Activated CD4-positive, alpha-beta memory T cell treated with anti-CD3 and anti-CD28 coated beads, Interleukin-2, amount 10 ng/mL, durations not matched to agents 7 days and 5 days (primary cell): ENCODE measurements around the gene SGO2. TPM values are rescaled to one million over a fixed set of nuclear protein-coding genes. Genes with fewer than 3 reads are reported as not detected.
"Not testable (repeated sequence)": the region's sequence is repeated elsewhere in the genome, so short reads cannot be mapped to it uniquely, and the experiment has no call there.

Experiments
- CTCF ChIA-PET: fragments of 350-600 bp; sonication (Branson Sonifier 250); formaldehyde crosslinking; loops from one replicate; lab custom pipeline; 2021; ENCODE audit warnings: antibody characterized with exemption, inconsistent platforms; lab: Charles Lee
- POLR2A ChIA-PET: fragments of 350-600 bp; sonication (Branson Sonifier 250); formaldehyde crosslinking; loops from one replicate; lab custom pipeline; 2021; ENCODE audit warnings: antibody characterized with exemption; lab: Charles Lee
- DNase-seq: peaks from one replicate; pipeline ENCODE4 v3.0.0-alpha.2; 2020
- H3K27ac Mint-ChIP-seq: one replicate; pipeline ENCODE4 v1.8.0; 2021; ENCODE audit warnings: mild to moderate bottlenecking, mixed read lengths
- H3K27me3 Mint-ChIP-seq: one replicate; pipeline ENCODE4 v1.8.0; 2021; ENCODE audit warnings: mixed read lengths
- H3K36me3 Mint-ChIP-seq: one replicate; pipeline ENCODE4 v1.8.0; 2021; ENCODE audit warnings: low read depth, mixed read lengths
- H3K4me1 Mint-ChIP-seq: one replicate; pipeline ENCODE4 v1.8.0; 2021; ENCODE audit warnings: mixed read lengths
- H3K4me3 Mint-ChIP-seq: one replicate; pipeline ENCODE4 v1.8.0; 2021; ENCODE audit warnings: mild to moderate bottlenecking, mixed read lengths
- H3K9me3 Mint-ChIP-seq: one replicate; pipeline ENCODE4 v1.8.0; 2021; ENCODE audit warnings: mixed read lengths
- total RNA-seq, 2 experiments: library from RNA; stranded (reverse); gene quantifications; one replicate each; pipeline ENCODE4 v1.2.3, GENCODE V29; 2021

The SGO2 gene
- total RNA-seq, 2 experiments from 2014 or later = 44.2 to 45.3 TPM

DNA sequence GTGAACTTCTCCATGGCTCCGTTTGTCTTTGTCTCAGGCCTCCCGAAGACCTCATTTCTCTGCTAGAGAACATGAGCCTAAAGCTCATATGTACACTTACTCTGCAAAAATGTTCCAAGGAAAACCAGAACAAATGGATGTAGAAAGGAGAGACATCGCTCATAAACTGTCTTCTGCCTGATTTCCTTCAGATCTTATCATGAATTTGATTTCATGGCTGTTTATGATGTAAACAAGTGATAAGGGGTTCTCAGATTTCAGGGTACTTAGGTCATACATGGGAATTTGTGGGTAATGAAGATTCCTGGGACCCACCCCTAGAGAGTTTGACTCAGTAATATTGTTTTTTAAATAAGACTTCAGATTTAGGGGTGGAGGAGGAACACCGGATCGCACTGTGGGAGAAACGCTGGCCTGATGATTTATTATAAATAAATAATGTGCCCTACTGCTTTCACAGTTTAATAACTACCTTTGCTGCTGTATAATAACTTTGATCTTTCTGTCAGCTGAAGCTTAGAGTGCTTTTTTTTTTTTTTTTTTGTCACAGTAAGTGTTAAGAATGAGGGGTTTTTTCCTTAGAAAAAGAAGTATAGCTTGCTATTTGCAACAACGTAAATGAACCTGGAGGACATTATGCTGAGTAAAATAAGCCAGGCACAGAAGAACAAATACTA is 74.7 kb downstream of the SGO2 start:
- no peaks in the 10 kb centered on the region for H3K9me3 Mint-ChIP-seq
- POLR2A ChIA-PET = no interaction called here
- H3K36me3 Mint-ChIP-seq = no peaks in the 10 kb centered on the region
- no peak overlapping the region for H3K4me3 Mint-ChIP-seq
- H3K27me3 Mint-ChIP-seq = peaks cover 16% of the 10 kb centered on the region
- CTCF ChIA-PET = no interaction called here
- H3K27ac Mint-ChIP-seq = no peak overlapping the region
- H3K4me1 Mint-ChIP-seq = no peaks in the 10 kb centered on the region
- DNase-seq = no peak

DNA sequence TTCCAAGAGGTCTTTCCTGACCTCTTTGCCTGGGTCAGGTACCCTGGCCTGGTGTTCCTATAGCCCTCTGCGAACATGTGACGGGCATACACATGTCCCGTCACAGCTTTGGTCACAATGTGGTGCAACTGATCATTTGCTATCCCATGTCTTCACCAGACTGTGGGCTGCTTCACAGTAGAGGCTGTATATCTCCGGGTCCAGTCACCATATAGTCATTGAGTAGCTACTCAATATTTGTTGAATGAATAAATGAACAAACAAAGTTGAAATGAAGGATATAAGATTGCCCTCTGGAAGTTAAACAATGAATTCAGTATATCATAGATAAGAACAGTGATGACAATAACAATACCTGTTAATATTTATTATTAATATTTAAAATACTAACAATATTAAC is 76.6 kb downstream of the SGO2 start:
- POLR2A ChIA-PET = no interaction called here
- H3K36me3 Mint-ChIP-seq = peaks cover 7% of the 10 kb centered on the region
- CTCF ChIA-PET = interaction anchor here (0.6 kb wide), 1 partner anchor 27 kb away, joined by 3 read pairs; no protein-coding TSS in a partner anchor
- H3K4me1 Mint-ChIP-seq = no peaks in the 10 kb centered on the region
- DNase-seq = no peak
- no peak overlapping the region for H3K4me3 Mint-ChIP-seq
- no peak overlapping the region for H3K27ac Mint-ChIP-seq
- H3K27me3 Mint-ChIP-seq = peaks cover 23% of the 10 kb centered on the region
- peaks cover 1% of the 10 kb centered on the region for H3K9me3 Mint-ChIP-seq

DNA sequence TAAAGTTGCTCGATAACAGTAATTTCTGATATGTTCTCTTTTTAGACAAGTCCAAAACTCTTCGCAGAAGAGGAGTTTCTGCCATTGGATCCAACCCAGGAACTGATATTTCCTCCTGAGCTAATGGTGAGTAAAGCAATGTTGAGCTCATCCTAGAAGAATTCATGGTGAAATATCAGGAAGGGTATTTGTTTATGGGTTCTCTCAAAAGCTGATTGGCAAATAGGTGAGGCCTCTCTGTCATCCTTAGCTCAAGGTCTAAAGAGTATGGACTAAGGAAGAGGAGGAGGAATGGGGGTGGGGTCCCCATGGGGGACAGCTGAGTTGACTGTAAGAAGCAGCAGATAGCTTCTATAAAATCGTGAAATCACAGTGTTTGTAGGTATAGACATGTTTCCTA is 78.0 kb downstream of the SGO2 start:
- Mint-ChIP-seq H3K4me3 (no peak overlapping the region), H3K36me3 (peaks cover 7% of the 10 kb centered on the region), H3K27me3 (peaks cover 32% of the 10 kb centered on the region), H3K4me1 (no peaks in the 10 kb centered on the region), H3K27ac (no peak overlapping the region), H3K9me3 (peaks cover 4% of the 10 kb centered on the region)
- ChIA-PET POLR2A (no interaction called here), CTCF (no interaction called here)
- DNase-seq = no peak

DNA sequence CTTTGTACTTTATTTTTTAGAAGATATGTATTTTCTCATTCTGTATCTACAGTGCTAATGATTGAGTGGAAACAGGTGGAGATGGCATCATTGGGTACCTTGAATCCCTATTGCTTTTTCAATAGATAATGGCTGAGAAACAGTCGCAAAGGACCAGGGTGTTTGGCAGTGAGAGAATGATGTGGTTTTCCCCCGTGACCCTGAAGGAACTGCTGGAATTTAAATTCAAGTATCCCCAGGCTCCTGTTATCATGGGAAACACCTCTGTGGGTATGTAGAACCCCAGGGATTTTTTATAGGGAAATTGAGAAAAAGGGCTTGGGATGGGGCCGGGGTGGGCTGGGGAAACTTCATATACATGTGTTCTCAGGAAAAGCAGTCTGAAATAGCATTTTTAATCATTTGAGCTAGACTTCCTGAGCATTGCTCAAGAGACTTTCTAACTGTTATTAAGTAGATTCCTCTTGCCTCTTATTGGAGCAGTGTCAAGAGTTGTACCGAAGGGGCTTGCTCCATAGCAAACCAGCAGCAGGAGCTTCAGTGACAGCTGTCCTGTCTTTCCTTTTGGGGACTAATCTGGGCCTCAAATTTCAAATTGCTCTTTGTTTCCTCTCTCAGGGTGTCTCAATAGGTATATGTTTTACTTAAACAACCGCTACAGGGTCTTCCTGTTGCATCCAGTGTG is 78.7 kb downstream of the SGO2 start:
- Mint-ChIP-seq H3K36me3 (peaks cover 7% of the 10 kb centered on the region), H3K9me3 (peaks cover 4% of the 10 kb centered on the region), H3K27ac (no peak overlapping the region), H3K27me3 (peaks cover 35% of the 10 kb centered on the region), H3K4me1 (no peaks in the 10 kb centered on the region), H3K4me3 (no peak overlapping the region)
- no peak for DNase-seq
- CTCF ChIA-PET = interaction anchor here (0.6 kb wide), 1 partner anchor 898 kb away, joined by 4 read pairs; no protein-coding TSS in a partner anchor
- POLR2A ChIA-PET = no interaction called here

DNA sequence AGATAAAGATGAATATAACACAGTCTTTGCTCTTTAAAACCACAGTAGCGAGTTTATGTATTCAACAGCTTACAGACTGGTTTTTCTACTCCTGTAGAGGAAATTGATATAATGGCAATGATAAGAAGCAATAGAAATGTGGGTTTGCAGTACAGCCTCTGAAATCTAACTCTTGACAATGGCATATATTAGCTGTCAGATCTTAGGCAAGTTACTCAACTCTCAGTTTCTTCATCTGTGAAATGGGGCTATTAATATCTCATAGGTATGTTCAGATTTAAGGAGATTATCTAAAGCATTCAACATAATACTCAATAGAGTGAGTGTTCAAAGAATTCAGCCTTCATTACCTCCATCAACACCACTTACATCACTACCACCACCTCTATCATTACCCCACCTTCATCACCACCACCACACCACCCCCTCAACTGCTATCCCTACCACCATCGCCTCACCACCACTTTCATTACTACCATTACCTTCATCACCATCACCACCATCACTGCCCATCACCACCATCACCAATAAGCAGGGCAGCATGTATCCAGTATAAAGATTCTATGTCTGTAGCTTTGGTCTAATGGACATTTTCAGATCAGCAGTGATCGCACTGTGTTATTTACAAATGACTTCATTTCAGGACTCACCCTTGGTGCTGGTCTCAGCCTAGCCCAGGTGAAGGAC is 82.5 kb downstream of the SGO2 start:
- Mint-ChIP-seq H3K36me3 (peaks cover 7% of the 10 kb centered on the region), H3K27ac (no peak overlapping the region), H3K27me3 (peaks cover 34% of the 10 kb centered on the region), H3K4me3 (no peak overlapping the region), H3K9me3 (peaks cover 6% of the 10 kb centered on the region), H3K4me1 (peaks cover 1% of the 10 kb centered on the region)
- CTCF ChIA-PET = no interaction called here
- no peak for DNase-seq
- POLR2A ChIA-PET = no interaction called here

DNA sequence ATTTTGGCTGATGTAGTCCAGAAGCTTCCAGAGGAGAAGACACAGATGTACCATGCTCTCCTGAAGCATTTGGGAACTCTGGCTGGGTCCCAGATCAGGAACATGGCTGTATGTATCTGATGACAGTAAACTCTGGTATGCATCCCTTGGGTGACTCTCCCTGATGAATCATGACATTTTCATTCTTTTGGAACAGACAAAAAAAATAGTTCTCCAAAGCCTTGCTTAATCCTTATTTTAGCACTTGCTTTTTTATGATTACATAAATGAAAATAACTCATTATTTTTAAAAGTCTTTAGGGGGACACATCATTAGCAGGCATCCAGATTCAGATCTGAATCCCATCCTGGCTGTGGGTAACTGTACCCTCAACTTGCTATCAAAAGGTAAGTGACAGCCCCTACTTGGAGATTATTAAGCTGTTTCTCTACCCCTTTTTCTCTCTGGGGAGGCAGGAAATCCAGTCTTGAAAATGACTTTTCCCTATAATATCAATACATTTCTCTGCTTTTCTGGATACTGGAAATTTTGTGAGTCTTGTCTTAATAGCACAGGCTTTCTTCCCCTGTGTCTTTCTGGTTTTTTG is 83.1 kb downstream of the SGO2 start:
- DNase-seq = no peak
- ChIA-PET POLR2A (no interaction called here), CTCF (no interaction called here)
- peaks cover 1% of the 10 kb centered on the region for H3K4me1 Mint-ChIP-seq
- no peak overlapping the region for H3K27ac Mint-ChIP-seq
- peaks cover 34% of the 10 kb centered on the region for H3K27me3 Mint-ChIP-seq
- peaks cover 7% of the 10 kb centered on the region for H3K36me3 Mint-ChIP-seq
- H3K4me3 Mint-ChIP-seq = no peak overlapping the region
- peaks cover 6% of the 10 kb centered on the region for H3K9me3 Mint-ChIP-seq

DNA sequence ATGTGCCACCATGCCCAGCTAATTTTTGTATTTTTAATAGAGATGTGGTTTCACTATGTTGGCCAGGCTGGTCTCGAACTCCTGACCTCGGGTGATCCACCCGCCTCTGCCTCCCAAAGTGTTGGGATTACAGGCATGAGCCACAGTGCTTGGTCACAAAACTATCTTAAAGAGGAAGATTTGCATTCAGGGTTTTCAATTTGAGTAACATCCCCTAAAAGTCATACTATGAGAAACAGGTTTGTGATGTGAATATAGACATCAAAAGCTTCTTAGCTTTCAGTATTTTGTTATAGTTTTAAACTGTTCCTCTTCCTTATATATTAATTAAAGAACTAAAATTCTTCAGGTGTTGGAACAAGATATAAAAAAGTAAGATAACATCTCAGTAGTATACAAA is 84.2 kb downstream of the SGO2 start:
- CTCF ChIA-PET, DNase-seq, H3K9me3 Mint-ChIP-seq, H3K4me1 Mint-ChIP-seq, H3K36me3 Mint-ChIP-seq, H3K4me3 Mint-ChIP-seq, POLR2A ChIA-PET, H3K27ac Mint-ChIP-seq: not testable (repeated sequence)
- peaks cover 35% of the 10 kb centered on the region for H3K27me3 Mint-ChIP-seq

DNA sequence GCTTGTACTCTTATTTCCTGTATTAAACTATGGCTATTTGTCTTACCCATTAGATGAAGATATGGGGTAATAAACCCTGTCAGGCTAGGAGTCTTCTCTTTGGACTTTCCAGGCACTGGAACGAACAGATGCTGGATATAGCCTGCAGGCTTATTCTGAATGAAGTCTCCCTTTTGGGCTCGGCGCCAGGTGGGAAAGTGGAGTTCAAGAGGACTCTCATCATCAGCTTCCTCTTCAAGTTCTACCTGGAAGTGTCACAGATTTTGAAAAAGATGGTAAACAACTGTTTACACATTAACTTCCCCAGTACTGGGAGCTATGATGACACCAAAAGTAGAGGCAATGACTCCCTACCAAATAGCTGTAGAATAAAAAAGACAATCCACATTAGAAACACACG is 87.7 kb downstream of the SGO2 start:
- Mint-ChIP-seq H3K9me3 (peaks cover 2% of the 10 kb centered on the region), H3K4me3 (no peak overlapping the region), H3K36me3 (no peaks in the 10 kb centered on the region), H3K27ac (no peak overlapping the region), H3K27me3 (peaks cover 11% of the 10 kb centered on the region), H3K4me1 (peaks cover 16% of the 10 kb centered on the region)
- no peak for DNase-seq
- POLR2A ChIA-PET = no interaction called here
- CTCF ChIA-PET = no interaction called here

DNA sequence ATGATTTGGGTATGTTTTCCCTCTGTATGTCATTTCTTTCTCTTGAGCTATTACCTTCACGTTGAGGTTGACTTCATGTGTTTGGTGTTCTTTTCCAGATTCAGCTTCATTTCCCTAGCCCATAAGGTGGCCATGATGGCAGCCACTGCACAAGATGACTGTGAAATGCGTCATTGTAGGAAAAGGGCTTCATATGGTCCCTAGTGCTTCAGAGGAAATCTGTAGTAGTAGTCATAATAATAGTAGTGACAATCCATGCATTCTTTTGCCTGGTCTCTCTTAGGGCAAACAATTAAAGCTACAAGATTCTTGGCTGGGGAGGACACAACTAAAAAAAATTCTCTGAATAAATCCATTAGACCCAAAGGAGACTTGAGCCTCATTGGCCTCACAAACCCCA is 88.2 kb downstream of the SGO2 start:
- CTCF ChIA-PET = no interaction called here
- no peak overlapping the region for H3K27ac Mint-ChIP-seq
- peaks cover 19% of the 10 kb centered on the region for H3K4me1 Mint-ChIP-seq
- no peak overlapping the region for H3K4me3 Mint-ChIP-seq
- peaks cover 2% of the 10 kb centered on the region for H3K9me3 Mint-ChIP-seq
- H3K36me3 Mint-ChIP-seq = no peaks in the 10 kb centered on the region
- DNase-seq = no peak
- POLR2A ChIA-PET = no interaction called here
- H3K27me3 Mint-ChIP-seq = peaks cover 8% of the 10 kb centered on the region

DNA sequence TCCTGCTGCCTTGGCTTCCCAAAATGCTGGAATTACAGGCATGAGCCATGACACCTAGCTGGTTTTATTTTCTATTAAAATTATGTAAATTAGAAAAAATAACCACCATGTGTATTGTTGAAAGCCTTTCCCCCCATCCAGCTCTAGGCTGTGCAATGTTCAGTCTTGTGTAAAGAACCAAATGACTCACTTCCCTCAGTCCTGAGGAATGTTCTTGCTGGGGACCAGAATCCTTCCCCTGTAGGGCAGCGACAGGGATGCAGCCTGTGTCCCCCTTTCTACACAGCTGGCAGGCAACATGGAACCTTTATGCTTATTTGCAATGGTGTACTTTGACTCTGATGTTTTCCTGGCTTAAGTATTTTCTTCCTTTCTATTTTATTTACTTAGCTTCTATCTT is 89.2 kb downstream of the SGO2 start:
- peaks cover 3% of the 10 kb centered on the region for H3K27me3 Mint-ChIP-seq
- POLR2A ChIA-PET = no interaction called here

DNA sequence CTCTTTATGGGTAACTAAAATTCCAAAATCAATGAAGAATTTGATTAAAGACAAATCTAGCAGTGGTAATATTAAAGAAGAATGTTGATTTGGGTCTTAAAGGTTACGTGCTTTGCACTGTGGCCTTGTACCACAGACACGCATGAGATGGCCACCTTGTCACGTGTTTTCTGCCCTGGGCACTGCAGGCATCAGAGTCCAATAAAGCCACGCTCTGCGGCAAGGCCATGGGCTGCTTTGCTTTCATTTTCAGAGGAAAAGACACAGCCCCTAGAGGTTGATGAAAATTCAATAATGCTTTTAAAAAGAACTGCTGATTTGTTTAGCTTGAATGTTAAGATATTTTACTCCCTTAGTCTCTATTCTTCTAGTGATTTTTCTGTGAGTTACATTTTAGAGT is 90.2 kb downstream of the SGO2 start:
- H3K9me3 Mint-ChIP-seq = peaks cover 2% of the 10 kb centered on the region
- H3K27ac Mint-ChIP-seq = no peak overlapping the region
- no peak overlapping the region for H3K4me3 Mint-ChIP-seq
- no peak for DNase-seq
- ChIA-PET CTCF (no interaction called here), POLR2A (no interaction called here)
- peaks cover 20% of the 10 kb centered on the region for H3K4me1 Mint-ChIP-seq
- H3K27me3 Mint-ChIP-seq = peaks cover 3% of the 10 kb centered on the region
- H3K36me3 Mint-ChIP-seq = no peaks in the 10 kb centered on the region

More for the DNA sequence above, 89.2 kb downstream of the SGO2 start:
- Mint-ChIP-seq H3K36me3 (no peaks in the 10 kb centered on the region), H3K27ac (no peak overlapping the region), H3K4me3 (no peak overlapping the region), H3K9me3 (peaks cover 2% of the 10 kb centered on the region), H3K4me1 (peaks cover 20% of the 10 kb centered on the region)
- CTCF ChIA-PET = no interaction called here
- no peak for DNase-seq

DNA sequence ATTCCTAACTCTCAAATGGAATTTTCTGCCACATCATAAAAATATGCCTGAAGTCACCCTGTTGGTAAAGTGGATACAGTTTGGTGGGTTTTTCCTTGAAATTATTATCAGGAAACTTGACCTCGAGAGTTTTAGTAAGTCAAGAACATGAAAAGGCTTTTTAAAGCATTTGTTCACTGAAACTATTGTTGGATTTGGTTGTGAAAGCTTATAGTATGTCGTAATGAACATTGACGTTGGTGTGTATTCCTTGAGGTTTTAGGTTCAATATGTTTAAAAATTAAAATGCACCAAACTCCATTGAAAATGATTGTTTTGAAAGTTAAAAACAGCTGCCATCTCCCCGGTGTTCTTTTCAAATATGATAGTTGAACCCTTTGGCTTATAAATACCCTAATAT is 90.6 kb downstream of the SGO2 start:
- no peak overlapping the region for H3K4me3 Mint-ChIP-seq
- H3K36me3 Mint-ChIP-seq = no peaks in the 10 kb centered on the region
- H3K27me3 Mint-ChIP-seq = peaks cover 3% of the 10 kb centered on the region
- ChIA-PET CTCF (interaction anchor here (0.6 kb wide), 1 partner anchor 57 kb away, joined by 4 read pairs; no protein-coding TSS in a partner anchor), POLR2A (interaction anchor here (0.8 kb wide), 1 partner anchor 90 kb away, joined by 3 read pairs; no protein-coding TSS in a partner anchor)
- H3K9me3 Mint-ChIP-seq = peaks cover 2% of the 10 kb centered on the region
- no peak overlapping the region for H3K27ac Mint-ChIP-seq
- no peak for DNase-seq
- H3K4me1 Mint-ChIP-seq = peaks cover 20% of the 10 kb centered on the region
